COR-L47 (cell line): Measurements from ENCODE around the gene CAB39.

Experiments
- DNase-seq: peaks from one replicate; lab custom pipeline; 2025; lab: John Stamatoyannopoulos, UW

The CAB39 gene

GRCh38 chr2:230712443-230713330 lies at the start of gene CAB39:
Gene CAB39, plus strand, starts transcription at chr2:230712842. Its CDS starts 47,160 bp downstream, at chr2:230760002.
- DNase-seq: peak; percentile 65

GRCh38 chr2:230664128-230664527 lies 48.5 kb upstream of the CAB39 start:
- no peak for DNase-seq

GRCh38 chr2:230664844-230665243 lies 47.8 kb upstream of the CAB39 start:
- no peak for DNase-seq

GRCh38 chr2:230665263-230665691 lies 47.4 kb upstream of the CAB39 start:
- DNase-seq: no peak

GRCh38 chr2:230666446-230666845 lies 46.2 kb upstream of the CAB39 start:
- DNase-seq: no peak

GRCh38 chr2:230666885-230667712 lies 45.5 kb upstream of the CAB39 start:
- DNase-seq: no peak

- no peak for DNase-seq
These were observed 44.3 kb upstream of the CAB39 start for GRCh38 chr2:230668184-230668938.

GRCh38 chr2:230668939-230669303 lies 43.7 kb upstream of the CAB39 start:
- DNase-seq: no peak

- no peak for DNase-seq
These were observed 43.2 kb upstream of the CAB39 start for GRCh38 chr2:230669386-230669950.

GRCh38 chr2:230671117-230671516 lies 41.5 kb upstream of the CAB39 start:
- DNase-seq: no peak

- DNase-seq: no peak
These were observed 39.8 kb upstream of the CAB39 start for GRCh38 chr2:230672836-230673235.

GRCh38 chr2:230674401-230674800 lies 38.2 kb upstream of the CAB39 start:
- no peak for DNase-seq

GRCh38 chr2:230674966-230675672 lies 37.5 kb upstream of the CAB39 start:
- no peak for DNase-seq

GRCh38 chr2:230676546-230676945 lies 36.1 kb upstream of the CAB39 start:
- no peak for DNase-seq

GRCh38 chr2:230677201-230677946 lies 35.3 kb upstream of the CAB39 start:
- no peak for DNase-seq

GRCh38 chr2:230678018-230678417 lies 34.6 kb upstream of the CAB39 start:
- no peak for DNase-seq

GRCh38 chr2:230678451-230678850 lies 34.2 kb upstream of the CAB39 start:
- DNase-seq: no peak

GRCh38 chr2:230680463-230681170 lies 32.0 kb upstream of the CAB39 start:
- no peak for DNase-seq

GRCh38 chr2:230681171-230681545 lies 31.5 kb upstream of the CAB39 start:
- DNase-seq: no peak

GRCh38 chr2:230682546-230682945 lies 30.1 kb upstream of the CAB39 start:
- DNase-seq: no peak
